Activated naive CD4-positive, alpha-beta T cell treated with anti-CD3 and anti-CD28 coated beads, Interleukin-2, amount 10 ng/mL, durations not matched to agents 7 days and 5 days (primary cell): ENCODE measurements around the gene PRM2.

Experiments used
- CTCF ChIA-PET: fragments of 350-600 bp; sonication (Branson Sonifier 250); formaldehyde crosslinking; loops from one replicate; lab custom pipeline; 2021; ENCODE audit warnings: antibody characterized with exemption; lab: Charles Lee
- DNase-seq: peaks from one replicate; pipeline ENCODE4 v3.0.0-alpha.2; 2020
- H3K27ac Mint-ChIP-seq: one replicate; pipeline ENCODE4 v1.8.0; 2021; ENCODE audit warnings: mild to moderate bottlenecking, moderate library complexity, mixed read lengths
- H3K27me3 Mint-ChIP-seq: one replicate; pipeline ENCODE4 v1.8.0; 2021; ENCODE audit warnings: mild to moderate bottlenecking, mixed read lengths
- H3K36me3 Mint-ChIP-seq: one replicate; pipeline ENCODE4 v1.8.0; 2021; ENCODE audit warnings: mixed read lengths
- H3K4me1 Mint-ChIP-seq: one replicate; pipeline ENCODE4 v1.8.0; 2021; ENCODE audit warnings: mixed read lengths
- H3K4me3 Mint-ChIP-seq: one replicate; pipeline ENCODE4 v1.8.0; 2021; ENCODE audit warnings: mild to moderate bottlenecking, moderate library complexity, mixed read lengths
- H3K9me3 Mint-ChIP-seq: one replicate; pipeline ENCODE4 v1.8.0; 2021; ENCODE audit warnings: mixed read lengths

Gene PRM2

GRCh38 chr16:11270602-11271162 lies 5.6 kb downstream of the PRM2 start:
- peaks cover 1% of the 10 kb centered on the region for H3K4me1 Mint-ChIP-seq
- H3K27ac Mint-ChIP-seq: no peak overlapping the region
- DNase-seq: no peak
- no peaks in the 10 kb centered on the region for H3K36me3 Mint-ChIP-seq
- H3K27me3 Mint-ChIP-seq: peaks cover 59% of the 10 kb centered on the region
- no peaks in the 10 kb centered on the region for H3K9me3 Mint-ChIP-seq
- CTCF ChIA-PET: interaction anchor here (1.0 kb wide), 1 partner anchor 86 kb away, joined by 4 read pairs; no protein-coding TSS in a partner anchor
- no peak overlapping the region for H3K4me3 Mint-ChIP-seq

GRCh38 chr16:11268921-11269375 lies 7.3 kb downstream of the PRM2 start, which contains the start of gene TNP2:
TNP2 (minus strand) TSS chr16:11269325; CDS start chr16:11269262, 63 bp downstream.
- CTCF ChIA-PET: no interaction called here
- Mint-ChIP-seq H3K4me1 (peaks cover 17% of the 10 kb centered on the region), H3K27ac (no peak within 1 kb of the TSS), H3K4me3 (no peak within 1 kb of the TSS), H3K9me3 (no peaks in the 10 kb centered on the region), H3K36me3 (no peaks in the 10 kb centered on the region), H3K27me3 (peaks cover 47% of the 10 kb centered on the region)
- no peak for DNase-seq

GRCh38 chr16:11265124-11265523 lies 11.2 kb downstream of the PRM2 start:
- no peaks in the 10 kb centered on the region for H3K9me3 Mint-ChIP-seq
- no peak for DNase-seq
- CTCF ChIA-PET: interaction anchor here (1.4 kb wide), 1 partner anchor 88 kb away, joined by 3 read pairs; no protein-coding TSS in a partner anchor
- no peak overlapping the region for H3K27ac Mint-ChIP-seq
- no peaks in the 10 kb centered on the region for H3K36me3 Mint-ChIP-seq
- no peak overlapping the region for H3K4me3 Mint-ChIP-seq
- H3K27me3 Mint-ChIP-seq: peaks cover 19% of the 10 kb centered on the region
- H3K4me1 Mint-ChIP-seq: peaks cover 42% of the 10 kb centered on the region

GRCh38 chr16:11264155-11264832 lies 12.0 kb downstream of the PRM2 start:
- peak overlapping the region; percentile 56 for H3K4me3 Mint-ChIP-seq
- DNase-seq: no peak
- peaks cover 50% of the 10 kb centered on the region for H3K4me1 Mint-ChIP-seq
- H3K27ac Mint-ChIP-seq: peak overlapping the region; percentile 94
- H3K36me3 Mint-ChIP-seq: no peaks in the 10 kb centered on the region
- no peaks in the 10 kb centered on the region for H3K9me3 Mint-ChIP-seq
- CTCF ChIA-PET: interaction anchor here (1.0 to 1.4 kb wide), 2 partner anchors 89 to 91 kb away, joined by 3 read pairs; no protein-coding TSS in a partner anchor
- H3K27me3 Mint-ChIP-seq: peaks cover 20% of the 10 kb centered on the region

GRCh38 chr16:11263737-11264136 lies 12.5 kb downstream of the PRM2 start:
- Mint-ChIP-seq H3K4me3 (peak overlapping the region; percentile 56), H3K9me3 (no peaks in the 10 kb centered on the region), H3K36me3 (no peaks in the 10 kb centered on the region), H3K27me3 (peaks cover 15% of the 10 kb centered on the region), H3K27ac (peak overlapping the region; percentile 94), H3K4me1 (peaks cover 56% of the 10 kb centered on the region)
- CTCF ChIA-PET: interaction anchor here (0.7 to 2.3 kb wide), 6 partner anchors 90 to 300 kb away, joined by 3 to 9 read pairs (median 3); no protein-coding TSS in a partner anchor
- DNase-seq: peak; percentile 75

GRCh38 chr16:11262915-11263314 lies 13.4 kb downstream of the PRM2 start:
- Mint-ChIP-seq H3K27me3 (peaks cover 12% of the 10 kb centered on the region), H3K4me3 (no peak overlapping the region), H3K4me1 (peaks cover 64% of the 10 kb centered on the region), H3K36me3 (no peaks in the 10 kb centered on the region), H3K27ac (peak overlapping the region; percentile 94), H3K9me3 (no peaks in the 10 kb centered on the region)
- no peak for DNase-seq
- CTCF ChIA-PET: interaction anchor here (0.7 to 2.3 kb wide), 5 partner anchors 92 to 299 kb away, joined by 3 to 9 read pairs (median 3); no protein-coding TSS in a partner anchor

GRCh38 chr16:11260596-11260966 lies 15.7 kb downstream of the PRM2 start:
- H3K27me3 Mint-ChIP-seq: peaks cover 12% of the 10 kb centered on the region
- H3K36me3 Mint-ChIP-seq: peaks cover 2% of the 10 kb centered on the region
- H3K9me3 Mint-ChIP-seq: no peaks in the 10 kb centered on the region
- H3K27ac Mint-ChIP-seq: no peak overlapping the region
- CTCF ChIA-PET: interaction anchor here (0.8 to 7.6 kb wide), 4 partner anchors 38 to 296 kb away, joined by 3 to 132 read pairs (median 4); no protein-coding TSS in a partner anchor
- no peak for DNase-seq
- peaks cover 76% of the 10 kb centered on the region for H3K4me1 Mint-ChIP-seq
- no peak overlapping the region for H3K4me3 Mint-ChIP-seq

GRCh38 chr16:11259655-11260595 lies 16.4 kb downstream of the PRM2 start:
- H3K27me3 Mint-ChIP-seq: peaks cover 12% of the 10 kb centered on the region
- DNase-seq: no peak

GRCh38 chr16:11258553-11259492 lies 17.5 kb downstream of the PRM2 start:
- Mint-ChIP-seq H3K27ac (peak overlapping the region; percentile 94), H3K9me3 (no peaks in the 10 kb centered on the region), H3K4me1 (peaks cover 60% of the 10 kb centered on the region), H3K36me3 (peaks cover 14% of the 10 kb centered on the region), H3K27me3 (peaks cover 12% of the 10 kb centered on the region), H3K4me3 (peak overlapping the region; percentile 54)
- CTCF ChIA-PET: interaction anchor here (0.9 to 9.6 kb wide), 8 partner anchors 54 to 305 kb away, joined by 3 to 132 read pairs (median 8); no protein-coding TSS in a partner anchor
- DNase-seq: peak; percentile 80

More at GRCh38 chr16:11259655-11260595, 16.4 kb downstream of the PRM2 start:
- no peak overlapping the region for H3K4me3 Mint-ChIP-seq
- H3K36me3 Mint-ChIP-seq: peaks cover 5% of the 10 kb centered on the region
- H3K4me1 Mint-ChIP-seq: peaks cover 71% of the 10 kb centered on the region
- H3K9me3 Mint-ChIP-seq: no peaks in the 10 kb centered on the region
- CTCF ChIA-PET: interaction anchor here (0.8 to 9.6 kb wide), 6 partner anchors 38 to 296 kb away, joined by 3 to 132 read pairs (median 4); no protein-coding TSS in a partner anchor
- H3K27ac Mint-ChIP-seq: peak overlapping the region; percentile 94

GRCh38 chr16:11257131-11257938 lies 18.9 kb downstream of the PRM2 start:
- H3K9me3 Mint-ChIP-seq: no peaks in the 10 kb centered on the region
- peaks cover 12% of the 10 kb centered on the region for H3K27me3 Mint-ChIP-seq
- H3K27ac Mint-ChIP-seq: peak overlapping the region; percentile 94
- peak; percentile 70 for DNase-seq
- peak overlapping the region; percentile 95 for H3K4me3 Mint-ChIP-seq
- peaks cover 49% of the 10 kb centered on the region for H3K4me1 Mint-ChIP-seq
- peaks cover 29% of the 10 kb centered on the region for H3K36me3 Mint-ChIP-seq
- CTCF ChIA-PET: interaction anchor here (1.0 to 9.6 kb wide), 17 partner anchors 41 to 307 kb away, joined by 3 to 132 read pairs (median 6); no protein-coding TSS in a partner anchor

GRCh38 chr16:11256661-11257130 lies 19.6 kb downstream of the PRM2 start:
- H3K27ac Mint-ChIP-seq: peak overlapping the region; percentile 94
- DNase-seq: peak; percentile 54
- H3K4me1 Mint-ChIP-seq: peaks cover 55% of the 10 kb centered on the region
- H3K36me3 Mint-ChIP-seq: peaks cover 35% of the 10 kb centered on the region
- CTCF ChIA-PET: interaction anchor here (0.7 to 9.6 kb wide), 25 partner anchors 18 to 306 kb away, joined by 3 to 132 read pairs (median 4); no protein-coding TSS in a partner anchor
- peak overlapping the region; percentile 95 for H3K4me3 Mint-ChIP-seq
- no peaks in the 10 kb centered on the region for H3K9me3 Mint-ChIP-seq
- peaks cover 12% of the 10 kb centered on the region for H3K27me3 Mint-ChIP-seq
